Measurements from ENCODE around the gene PLEKHN1.

Gene PLEKHN1

DNA sequence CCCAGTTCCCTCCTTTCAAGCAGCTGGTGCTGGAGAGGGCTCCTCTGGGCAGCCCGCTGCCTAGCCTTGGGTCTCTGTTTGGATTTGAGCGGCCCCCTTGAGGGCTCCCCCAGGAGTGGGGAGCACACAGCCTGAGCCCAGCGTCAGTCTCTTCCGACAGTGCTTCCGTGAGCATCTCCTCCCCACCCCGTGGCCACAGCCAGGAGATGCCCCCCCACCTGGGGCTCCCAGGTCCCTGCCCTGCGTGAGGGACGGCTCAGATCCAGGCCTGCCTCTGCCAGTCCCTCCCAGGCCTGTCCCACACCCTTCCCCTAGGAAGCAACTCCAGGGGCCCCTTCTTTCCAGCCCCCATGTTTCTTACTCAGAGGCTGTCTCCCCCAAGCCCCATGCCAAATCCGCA, 39.0 kb upstream of the PLEKHN1 start:
- H3K4me3 ChIP-seq (ENCODE audit: low read depth, low read length): no peak overlapping the region
- POLR2A ChIA-PET: interaction anchor here (1.4 to 1.8 kb wide), 2 partner anchors 12 to 14 kb away, joined by 3 to 7 read pairs; no protein-coding TSS in a partner anchor
- no peaks in the 10 kb centered on the region for H3K9me3 ChIP-seq (ENCODE audit: control insufficient read depth, insufficient read depth, low read depth, low read length)
- CTCF ChIA-PET: interaction anchor here (1.3 to 1.7 kb wide), 4 partner anchors 10 to 22 kb away, joined by 3 to 8 read pairs (median 6); no protein-coding TSS in a partner anchor
- H3K36me3 ChIP-seq (ENCODE audit: control insufficient read depth in 2 of 2, insufficient read depth in 1 of 2, low read length in 2 of 2): peaks cover 0 to 68% of the 10 kb centered on the region in 2 experiments; a peak in 1 of 3 replicates
- 0 out of 2 replicates have a peak, but pooled peaks have one; percentile 6 for TF ChIP-seq ZBTB8A (tag by site-specific recombination; IDR thresholded peaks at IDR 0.05)
- peak; percentile 47; the same call in 1 of the 2 replicates for TF ChIP-seq PATZ1 (tag by site-specific recombination; IDR thresholded peaks at IDR 0.05)
- TF ChIP-seq GLIS1 (tag by site-specific recombination; IDR thresholded peaks at IDR 0.05): peak; percentile 60
- no peak for TF ChIP-seq ZNF548 (tag by site-specific recombination; IDR thresholded peaks at IDR 0.05)
- TF ChIP-seq ZIC2 (tag by site-specific recombination; IDR thresholded peaks at IDR 0.05): peak; percentile 62; the same call in 1 of the 2 replicates
- peak; percentile 40; the same call in 1 of the 2 replicates for TF ChIP-seq ZBTB20 (tag by site-specific recombination; IDR thresholded peaks at IDR 0.05)
- no peak for TF ChIP-seq ZBTB10 (tag by site-specific recombination; IDR thresholded peaks at IDR 0.05)
- peak; percentile 33 for TF ChIP-seq SP2 (tag by site-specific recombination; IDR thresholded peaks at IDR 0.05)
- TF ChIP-seq GLIS2 (tag by site-specific recombination; IDR thresholded peaks at IDR 0.05): peak; percentile 27; the same call in 1 of the 2 replicates
- no peak overlapping the region; the same call in 1 of the 2 replicates for H3K27ac ChIP-seq (ENCODE audit: extremely low read depth, low read depth, low read length)
- H3K4me1 ChIP-seq (ENCODE audit: control insufficient read depth, insufficient read depth, low read length): peaks cover 10% of the 10 kb centered on the region

GRCh38 chr1:927748-928147, 38.5 kb upstream of the PLEKHN1 start:
- Histone ChIP-seq H3K4me3 (ENCODE audit: low read depth, low read length) (no peak overlapping the region), H3K9me3 (ENCODE audit: control insufficient read depth, insufficient read depth, low read depth, low read length) (no peaks in the 10 kb centered on the region), H3K36me3 (ENCODE audit: control insufficient read depth in 2 of 2, insufficient read depth in 1 of 2, low read length in 2 of 2) (peaks cover 0 to 67% of the 10 kb centered on the region in 2 experiments; a peak in 1 of 3 replicates), H3K4me1 (ENCODE audit: control insufficient read depth, insufficient read depth, low read length) (peaks cover 12% of the 10 kb centered on the region), H3K27ac (ENCODE audit: extremely low read depth, low read depth, low read length) (no peak overlapping the region)
- TF ChIP-seq KLF1 (tag by site-specific recombination; IDR thresholded peaks at IDR 0.05) (peak; percentile 93), KLF7 (tag by site-specific recombination; IDR thresholded peaks at IDR 0.05; ENCODE audit: borderline replicate concordance) (no peak), KLF8 (tag by site-specific recombination; IDR thresholded peaks at IDR 0.05) (peak; percentile 41), ZBTB48 (tag by site-specific recombination; IDR thresholded peaks at IDR 0.05) (peak; percentile 47), ZBTB20 (tag by site-specific recombination; IDR thresholded peaks at IDR 0.05) (peak; percentile 29; the same call in 1 of the 2 replicates)
- ChIA-PET CTCF (interaction anchor here (1.3 kb wide), 1 partner anchor 14 kb away, joined by 3 read pairs; no protein-coding TSS in a partner anchor), POLR2A (interaction anchor here (0.6 to 6.5 kb wide), 2 partner anchors 14 to 324 kb away, joined by 4 to 111 read pairs; no protein-coding TSS in a partner anchor)

DNA sequence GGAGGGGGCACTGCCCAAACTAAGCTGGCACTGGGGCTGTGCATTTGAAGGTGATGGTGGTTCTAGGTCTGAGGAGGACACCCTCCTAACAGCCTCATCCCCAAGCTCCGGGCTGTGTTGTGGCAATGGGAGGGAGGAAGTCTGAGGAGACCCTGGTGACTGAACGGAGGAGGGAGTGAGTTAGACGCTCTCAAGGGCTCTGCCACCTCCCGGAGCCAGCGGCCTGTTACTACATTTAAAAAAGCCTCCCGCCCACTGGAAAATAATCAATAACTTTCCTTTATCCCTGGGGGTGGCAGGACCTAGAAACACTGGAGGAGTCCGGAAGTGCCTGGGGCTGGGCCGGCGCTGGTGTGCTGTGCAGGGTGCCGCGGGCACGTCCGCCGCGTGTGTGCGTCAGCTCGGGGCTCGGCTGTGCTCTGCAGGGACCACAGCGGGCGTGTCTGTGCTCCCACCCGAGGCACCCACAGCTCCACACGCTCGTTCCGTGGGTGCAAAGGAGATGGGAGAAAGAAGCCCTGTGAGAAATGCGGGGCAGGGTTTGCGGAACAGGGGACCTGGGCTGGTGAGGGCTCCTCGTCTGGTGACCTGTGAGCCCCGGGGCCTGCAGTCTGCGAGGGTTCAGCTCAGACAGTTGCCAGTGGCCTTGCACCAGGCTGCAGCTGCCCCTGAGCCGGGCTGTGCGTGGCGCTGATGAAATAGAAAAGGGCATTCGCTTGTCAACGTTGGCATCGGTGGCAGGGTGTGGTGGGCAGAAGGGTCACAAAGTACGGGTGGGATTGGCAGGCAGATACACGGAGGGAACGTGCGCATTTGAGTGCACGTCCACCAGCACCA, 37.2 kb upstream of the PLEKHN1 start:
- peaks cover 16% of the 10 kb centered on the region for H3K4me1 ChIP-seq (ENCODE audit: control insufficient read depth, insufficient read depth, low read length)
- no peak overlapping the region for H3K4me3 ChIP-seq (ENCODE audit: low read depth, low read length)
- peaks cover 0 to 65% of the 10 kb centered on the region in 2 experiments; a peak in 1 of 3 replicates for H3K36me3 ChIP-seq (ENCODE audit: control insufficient read depth in 2 of 2, insufficient read depth in 1 of 2, low read length in 2 of 2)
- H3K27ac ChIP-seq (ENCODE audit: extremely low read depth, low read depth, low read length): no peak overlapping the region
- ChIA-PET POLR2A (interaction anchor here (0.6 to 6.5 kb wide), 4 partner anchors 9 to 344 kb away, joined by 3 to 111 read pairs (median 8); partner anchors contain the start of gene UBE2J2), CTCF (interaction anchor here (0.6 to 1.5 kb wide), 6 partner anchors 9 to 660 kb away, joined by 3 to 4 read pairs (median 3); no protein-coding TSS in a partner anchor)
- H3K9me3 ChIP-seq (ENCODE audit: control insufficient read depth, insufficient read depth, low read depth, low read length): no peaks in the 10 kb centered on the region
- TF ChIP-seq ZNF132 (tag by site-specific recombination; IDR thresholded peaks at IDR 0.05; ENCODE audit: borderline replicate concordance) (no peak), ZNF341 (tag by site-specific recombination; IDR thresholded peaks at IDR 0.05; ENCODE audit: low read depth) (peak; percentile 17; the same call in 1 of the 2 replicates), ZSCAN16 (tag by site-specific recombination; IDR thresholded peaks at IDR 0.05) (no peak), ZNF830 (tag by site-specific recombination; IDR thresholded peaks at IDR 0.05; ENCODE audit: low read depth) (no peak), ZNF677 (tag by site-specific recombination; IDR thresholded peaks at IDR 0.05) (0 out of 2 replicates have a peak, but pooled peaks have one; percentile 1), IKZF3 (tag by site-specific recombination; IDR thresholded peaks at IDR 0.05) (0 out of 2 replicates have a peak, but pooled peaks have one; percentile 30), ZNF404 (tag by site-specific recombination; IDR thresholded peaks at IDR 0.05) (no peak), ZNF600 (tag by site-specific recombination; IDR thresholded peaks at IDR 0.05) (peak; percentile 62; the same call in 1 of the 2 replicates), ZBTB8A (tag by site-specific recombination; IDR thresholded peaks at IDR 0.05) (peak; percentile 67; the same call in 1 of the 2 replicates), EGR2 (tag by site-specific recombination; IDR thresholded peaks at IDR 0.05; ENCODE audit: low read depth) (peak; percentile 17; the same call in 1 of the 2 replicates), ZBTB7A (tag by site-specific recombination; IDR thresholded peaks at IDR 0.05; ENCODE audit: low read depth) (no peak)
- TF ChIP-seq, protein P1, sequence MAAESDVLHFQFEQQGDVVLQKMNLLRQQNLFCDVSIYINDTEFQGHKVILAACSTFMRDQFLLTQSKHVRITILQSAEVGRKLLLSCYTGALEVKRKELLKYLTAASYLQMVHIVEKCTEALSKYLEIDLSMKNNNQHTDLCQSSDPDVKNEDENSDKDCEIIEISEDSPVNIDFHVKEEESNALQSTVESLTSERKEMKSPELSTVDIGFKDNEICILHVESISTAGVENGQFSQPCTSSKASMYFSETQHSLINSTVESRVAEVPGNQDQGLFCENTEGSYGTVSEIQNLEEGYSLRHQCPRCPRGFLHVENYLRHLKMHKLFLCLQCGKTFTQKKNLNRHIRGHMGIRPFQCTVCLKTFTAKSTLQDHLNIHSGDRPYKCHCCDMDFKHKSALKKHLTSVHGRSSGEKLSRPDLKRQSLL (tag by site-specific recombination; IDR thresholded peaks at IDR 0.05): peak; percentile 69

All from HEK293 (cell line).